Heart right ventricle (tissue), 16 donors: ENCODE data around the gene NF1. TPM values are rescaled to one million over a fixed set of nuclear protein-coding genes. Genes with fewer than 3 reads are reported as not detected.

ENCODE experiments used
- ATAC-seq, 8 donors: fragments of 200-7000 bp; cut with Tn5 transposase; one replicate each; pipeline ENCODE4 v1.9.1; 2020; ENCODE audit warnings: mild to moderate bottlenecking in 8 of 8, moderate library complexity in 8 of 8, moderate number of reproducible peaks in 1 of 8
- DNase-seq, 2 donors: peaks; one replicate each; pipeline ENCODE4 v3.0.0-alpha.2; 2020
- H3K27ac ChIP-seq, 10 donors: fragments of 200-600 bp; sonication (generic) in 2 of 10; one replicate each; pipeline versions ENCODE4 v1.5.0 to v1.8.0; 2020 to 2022; ENCODE audit warnings: mild to moderate bottlenecking in 3 of 10
- H3K27me3 ChIP-seq, 7 donors: fragments of 200-600 bp; one replicate each; pipeline ENCODE4 v1.8.0; 2021 to 2022; ENCODE audit warnings: mild to moderate bottlenecking in 2 of 7
- H3K36me3 ChIP-seq, 9 donors: fragments of 200-600 bp; sonication (generic) in 1 of 9; one replicate each; pipeline versions ENCODE4 v1.5.0 to v1.8.0; 2020 to 2022; ENCODE audit warnings: mild to moderate bottlenecking in 2 of 9
- H3K4me1 ChIP-seq, 9 donors: fragments of 200-600 bp; sonication (generic) in 1 of 9; one replicate each; pipeline versions ENCODE4 v1.5.0 to v1.8.0; 2020 to 2022; ENCODE audit warnings: mild to moderate bottlenecking in 4 of 9
- H3K4me3 ChIP-seq, 10 donors: fragments of 200-600 bp; sonication (generic) in 2 of 10; one replicate each; pipeline versions ENCODE4 v1.5.0 to v1.8.0; 2020 to 2022; ENCODE audit warnings: mild to moderate bottlenecking in 7 of 10, moderate library complexity in 2 of 10
- H3K9me3 ChIP-seq, 11 donors: fragments of 200-600 bp in 10 of 11; sonication (generic) in 2 of 11; one replicate each; pipeline versions ENCODE4 v1.5.0 to v1.8.0; 2013 to 2022; ENCODE audit warnings: mild to moderate bottlenecking in 2 of 11, control low read depth in 1 of 11, moderate library complexity in 1 of 11
- CTCF ChIP-seq, 9 donors: fragments of 200-600 bp; sonication (generic) in 2 of 9; IDR thresholded peaks; one replicate each; pipeline versions ENCODE4 v1.5.0 to v1.8.0; 2021 to 2022; ENCODE audit warnings: antibody characterized with exemption in 9 of 9, mild to moderate bottlenecking in 5 of 9, moderate library complexity in 1 of 9
- WGBS, 2 donors: extraction: QIAGEN DNeasy Blood & Tissue Kit; methylation state at CpG; one replicate each; pipeline ENCODE4 v1.1.7; 2013; ENCODE audit warnings: inconsistent platforms in 1 of 2; 5-methylcytosine and 5-hydroxymethylcytosine counted together
- intact Hi-C, 10 donors: fragments of 100-400 bp; cut with DNase I; formaldehyde crosslinking; loops; one replicate each; pipeline versions ENCODE4 v1.11.1 to v1.14.2; 2022
- polyA plus RNA-seq, 2 donors: library from polyadenylated mRNA; stranded (reverse); fragments of 200-250 nt; gene quantifications; one replicate each; pipeline ENCODE4 v1.2.3, GENCODE V29; 2013
- total RNA-seq, 10 donors: library from RNA; stranded (reverse); fragmentation: NEBNext Ultra II Directional in 3 of 10; extraction: Animal tissue kit (Norgen Biotek cat#: 25700) in 3 of 10; gene quantifications; one replicate each; pipeline versions ENCODE4 v1.2.1 to v1.2.4, GENCODE V29; 2021 to 2023
- donor health status: Arrhythmogenic right ventricular cardiomyopathy.
- donor health status: ischemic (EF 13 %, LVEDD 7.1; RV severe dilation, severe dysfunction).
- donor health status: healthy with polysubstance abuse.
- donor health status: DM: no; HTN: yes; CAD: no.
- donor health status: DM: no; HTN: no; CAD: no.
- donor health status: ischemic (EF 25% LVEDD 6.9; RV normal size, moderate dysfunction).
- donor health status: ischemic (EF 25% LVEDD 5.7; RV mildly dilated, moderate dysfunction).
- donor health status: healthy.
- donor health status: DM: yes; HTN: yes; CAD: no.
- donor health status: Ischemic cardiomyopathy.
- donor health status: ischemic (EF 35%, LVEDD 5.7; RV mildly dilated, moderate dysfunction).
- donor health status: nonischemic (EF 11% LVEDD 7.7; RV severe dilation, severe dysfunction).
- donor health status: DM: yes; HTN: yes; CAD: no.
- donor health status: PGD.
- donor health status: ischemic (EF 29% LVEDD 5.4; RV normal size, mild dysfunction).
- donor health status: nonischemic (EF 23%, LVEDD 6.1; RV moderate dilation, normal function).

Gene NF1
- total and polyA plus RNA-seq, 12 donors, result 4.2 to 71.0 (median 54.6) TPM

GRCh38 chr17:31374094-31374447, 279.3 kb downstream of the NF1 start:
- Histone ChIP-seq H3K27me3 (no peaks in the 10 kb centered on the region), H3K36me3 (peaks cover 0 to 85% (median 19%) of the 10 kb centered on the region in 9 donors), H3K4me3 (no peak overlapping the region), H3K9me3 (no peaks in the 10 kb centered on the region), H3K4me1 (peaks cover 0 to 36% (median 5%) of the 10 kb centered on the region in 9 donors), H3K27ac (peak overlapping the region in 1 of 10 donors; percentile 60)
- WGBS, 2 donors, result 73 to 87% methylated on average over 6 of the region's 6 CpGs
- DNase-seq (no peak), ATAC-seq (peak in 3 of 8 donors; percentile 11 to 24 (median 17))
- no peak for TF ChIP-seq CTCF (IDR thresholded peaks at IDR 0.05)
- intact Hi-C loops, result loop anchor here in 2 of 10 donors (10.0 kb wide), 1 partner anchor 359 kb away; no protein-coding TSS in a partner anchor

DNA sequence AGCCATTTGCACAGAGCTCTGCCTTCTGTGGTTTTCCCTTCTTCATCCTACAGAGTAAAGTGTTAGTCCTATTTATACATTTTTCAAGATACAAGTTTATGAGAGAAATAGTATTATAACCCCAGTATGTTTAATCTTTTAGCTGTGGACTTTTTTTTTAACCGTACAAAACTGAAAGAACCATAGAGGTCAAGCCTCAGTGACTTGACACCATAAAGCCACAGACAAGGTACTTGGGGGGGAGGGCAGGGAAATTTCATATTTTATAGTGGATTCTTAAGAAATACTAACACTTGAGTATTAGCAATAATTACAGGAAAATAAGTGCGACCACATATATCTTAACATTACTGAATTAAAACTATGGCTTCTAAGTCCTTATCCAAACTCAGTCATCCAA, 279.7 kb downstream of the NF1 start:
- intact Hi-C loops, result loop anchor here in 2 of 10 donors (10.0 kb wide), 1 partner anchor 360 kb away; no protein-coding TSS in a partner anchor
- Histone ChIP-seq H3K4me1 (peaks cover 0 to 36% (median 5%) of the 10 kb centered on the region in 9 donors), H3K4me3 (no peak overlapping the region), H3K36me3 (peaks cover 0 to 85% (median 19%) of the 10 kb centered on the region in 9 donors), H3K27ac (peak overlapping the region in 1 of 10 donors; percentile 60), H3K27me3 (no peaks in the 10 kb centered on the region), H3K9me3 (no peaks in the 10 kb centered on the region)
- no peak for DNase-seq
- ATAC-seq, result no peak
- no peak for TF ChIP-seq CTCF (IDR thresholded peaks at IDR 0.05)
- 94 to 97% methylated on average over 2 of the region's 2 CpGs for WGBS, 2 donors

DNA sequence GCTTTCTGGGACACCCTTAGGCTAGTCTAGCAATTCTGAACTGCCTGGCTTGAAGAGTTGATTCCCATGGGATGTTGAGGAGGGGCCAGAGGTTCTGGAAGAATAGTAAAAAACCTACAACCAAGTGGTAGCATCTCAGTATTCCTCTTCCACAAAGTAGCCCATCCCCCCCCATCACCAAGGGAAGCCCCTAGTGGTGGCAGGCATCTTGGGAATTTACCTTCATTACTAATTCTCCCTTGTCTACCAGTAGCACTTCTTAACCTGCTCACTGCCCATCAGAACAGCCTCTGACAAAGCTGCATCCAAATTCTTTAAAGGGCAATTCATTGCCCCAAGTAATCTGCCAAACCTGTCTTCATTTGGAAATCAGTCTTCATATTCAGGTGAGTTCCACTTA, 283.9 kb downstream of the NF1 start:
- TF ChIP-seq CTCF (IDR thresholded peaks at IDR 0.05), result peak in 1 of 9 donors; percentile 5
- intact Hi-C loops, result loop anchor here in 2 of 10 donors (10.0 kb wide), 1 partner anchor 364 kb away; no protein-coding TSS in a partner anchor
- DNase-seq (no peak), ATAC-seq (no peak)
- no peaks in the 10 kb centered on the region for H3K9me3 ChIP-seq
- H3K36me3 ChIP-seq, result peaks cover 0 to 75% (median 17%) of the 10 kb centered on the region in 9 donors
- H3K27me3 ChIP-seq, result no peaks in the 10 kb centered on the region
- H3K4me1 ChIP-seq, result peaks cover 0 to 4% (median 0%) of the 10 kb centered on the region in 9 donors
- no peak overlapping the region for H3K4me3 ChIP-seq
- no peak overlapping the region for H3K27ac ChIP-seq

DNA sequence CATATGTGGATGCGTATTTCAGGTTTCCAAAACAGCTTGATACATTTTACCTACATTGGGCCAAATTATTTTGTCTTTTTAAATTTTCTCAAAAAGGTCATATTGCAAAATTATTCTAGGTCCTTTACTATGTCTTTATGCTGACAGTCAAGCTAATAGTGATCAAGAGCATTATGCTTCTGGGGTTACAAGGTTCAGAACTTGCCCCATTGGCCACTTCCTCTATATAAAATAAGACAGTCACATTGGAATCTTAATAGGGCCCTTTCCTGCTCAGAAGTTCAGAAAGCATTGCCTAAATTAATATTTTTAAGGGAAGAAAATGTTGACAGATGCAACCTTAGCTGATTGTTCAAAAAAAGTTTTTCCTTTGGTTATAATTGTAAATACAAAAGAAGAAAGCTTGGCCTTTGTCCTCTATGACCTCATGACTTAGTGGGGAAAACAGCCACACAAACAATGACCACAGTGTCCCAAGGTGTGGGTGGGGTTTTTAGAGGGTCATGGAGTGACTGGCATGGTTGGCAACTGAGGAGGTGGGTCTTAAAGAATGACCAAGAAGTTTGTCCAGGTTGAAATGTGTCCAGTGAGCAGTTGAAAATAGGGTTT, 284.9 kb downstream of the NF1 start:
- Histone ChIP-seq H3K9me3 (no peaks in the 10 kb centered on the region), H3K27me3 (no peaks in the 10 kb centered on the region), H3K4me1 (no peaks in the 10 kb centered on the region), H3K36me3 (peaks cover 0 to 64% (median 7%) of the 10 kb centered on the region in 9 donors), H3K27ac (no peak overlapping the region), H3K4me3 (no peak overlapping the region)
- ATAC-seq (no peak), DNase-seq (no peak)
- no peak for TF ChIP-seq CTCF (IDR thresholded peaks at IDR 0.05)
- intact Hi-C loops, result loop anchor here in 2 of 10 donors (10.0 kb wide), 1 partner anchor 365 kb away; no protein-coding TSS in a partner anchor
- WGBS, 2 donors, result 99 to 100% methylated on average over 1 of the region's 1 CpG
